NT2/D1 (cell line): ENCODE measurements around the gene LYSET.
A peak's percentile ranks its signal among the peaks of the same experiment; 100 is the strongest.
"Not testable (repeated sequence)": the region's sequence is repeated elsewhere in the genome, so short reads cannot be mapped to it uniquely, and the experiment has no call there.

Experiments
- DNase-seq: peaks from one replicate; pipeline ENCODE4 v3.0.0-alpha.2; 2011; ENCODE audit warnings: low read depth, low spot score
- H3K27me3 ChIP-seq: 2 replicates; pipeline ENCODE4 v1.6.0; 2011; ENCODE audit warnings: mild to moderate bottlenecking; ENCODE audit not compliant: insufficient read length, insufficient read depth
- H3K36me3 ChIP-seq: 2 replicates; pipeline ENCODE4 v1.6.1; 2011; ENCODE audit warnings: mild to moderate bottlenecking, low read length, mixed read lengths; ENCODE audit not compliant: insufficient read depth, insufficient read length
- H3K4me1 ChIP-seq: 2 replicates; pipeline ENCODE4 v1.5.1; 2011; ENCODE audit not compliant: insufficient read depth, insufficient read length
- H3K4me3 ChIP-seq: 2 replicates; pipeline ENCODE4 v1.5.1; 2011; ENCODE audit warnings: low read depth; ENCODE audit not compliant: insufficient read length
- H3K9ac ChIP-seq: 2 replicates; pipeline ENCODE4 v1.6.0; 2011; ENCODE audit warnings: low read depth; ENCODE audit not compliant: insufficient read length
- H3K9me3 ChIP-seq: 2 replicates; pipeline ENCODE4 v1.5.1; 2011; ENCODE audit warnings: mild to moderate bottlenecking, low read length; ENCODE audit not compliant: insufficient read depth
- SUZ12 ChIP-seq: IDR thresholded peaks from 2 replicates; pipeline ENCODE4 v1.6.1; 2011; ENCODE audit not compliant: insufficient read length, insufficient read depth; ENCODE audit errors: extremely low read depth
- YY1 ChIP-seq: IDR thresholded peaks from 2 replicates; pipeline ENCODE4 v1.6.1; 2011; ENCODE audit not compliant: insufficient read length, insufficient read depth
- ZNF274 ChIP-seq: IDR thresholded peaks from 2 replicates; pipeline ENCODE4 v1.6.1; 2011; ENCODE audit warnings: mild to moderate bottlenecking, low read depth, low read length

Gene LYSET

DNA sequence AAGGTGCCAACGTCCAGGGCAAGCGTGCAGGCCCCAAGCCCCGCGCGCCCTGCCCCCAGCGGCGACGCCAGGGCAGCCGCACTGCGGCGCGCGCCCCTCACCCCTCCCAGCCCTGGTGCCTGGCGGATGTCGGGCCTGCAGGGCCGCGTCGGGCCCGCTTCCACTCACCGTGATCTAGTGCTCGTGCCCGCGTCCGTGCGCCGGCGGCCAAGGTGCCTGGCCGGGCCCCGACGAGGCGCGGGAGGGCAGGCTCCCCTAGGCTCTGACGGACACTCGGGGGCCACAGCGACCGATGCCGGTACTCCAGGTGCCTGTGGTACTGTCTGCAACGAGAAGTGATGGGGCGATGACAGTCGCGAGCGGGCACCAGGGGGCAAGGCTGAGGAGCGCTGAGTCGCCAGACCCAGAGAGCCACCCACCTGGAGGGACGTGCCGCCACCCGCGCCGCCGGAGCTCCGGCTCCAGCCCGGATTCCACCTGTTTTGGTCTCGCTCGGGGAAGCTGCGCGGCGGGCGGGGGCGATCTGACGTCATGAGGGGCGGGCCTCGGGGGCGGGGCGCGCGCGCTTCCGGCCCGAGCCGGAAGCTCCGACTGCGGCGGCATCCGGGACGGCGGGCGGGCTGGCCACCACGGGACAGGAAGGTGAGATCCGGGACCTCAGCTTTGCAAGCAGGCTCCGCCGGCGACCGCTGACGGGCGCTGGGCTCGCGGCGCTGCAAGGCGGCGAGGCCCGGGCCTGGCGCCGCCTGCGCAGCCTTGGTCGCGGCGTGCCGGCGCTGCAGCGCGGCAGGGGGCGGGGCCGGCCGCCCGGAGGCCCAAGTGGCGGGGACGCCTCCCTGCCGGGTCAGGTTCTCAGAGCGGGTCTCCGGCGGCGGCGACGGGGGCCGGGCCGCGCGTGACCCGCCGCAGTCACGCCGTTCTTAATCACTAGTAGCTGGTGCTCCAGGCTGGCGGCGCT lies at the start of gene LYSET, which contains the start of gene MOAP1:
Gene LYSET, plus strand, starts transcription at position 927 of the 958 bp plus-strand sequence. CDS start 89 bp downstream, outside the sequence.
Gene MOAP1, minus strand, starts transcription at position 507 of the 958 bp plus-strand sequence. CDS start 655 bp downstream, outside the sequence.
- H3K9me3 ChIP-seq = no peaks in the 10 kb centered on the region
- peaks cover 26% of the 10 kb centered on the region for H3K36me3 ChIP-seq
- TF ChIP-seq YY1 = no peak
- TF ChIP-seq ZNF274 = no peak
- no peak for TF ChIP-seq SUZ12
- no peaks in the 10 kb centered on the region for H3K4me1 ChIP-seq
- H3K27me3 ChIP-seq = no peaks in the 10 kb centered on the region
- peak within 1 kb of the TSS; percentile 92 for H3K4me3 ChIP-seq
- H3K9ac ChIP-seq = peak within 1 kb of the TSS; percentile 88
- DNase-seq = peak; percentile 77

DNA sequence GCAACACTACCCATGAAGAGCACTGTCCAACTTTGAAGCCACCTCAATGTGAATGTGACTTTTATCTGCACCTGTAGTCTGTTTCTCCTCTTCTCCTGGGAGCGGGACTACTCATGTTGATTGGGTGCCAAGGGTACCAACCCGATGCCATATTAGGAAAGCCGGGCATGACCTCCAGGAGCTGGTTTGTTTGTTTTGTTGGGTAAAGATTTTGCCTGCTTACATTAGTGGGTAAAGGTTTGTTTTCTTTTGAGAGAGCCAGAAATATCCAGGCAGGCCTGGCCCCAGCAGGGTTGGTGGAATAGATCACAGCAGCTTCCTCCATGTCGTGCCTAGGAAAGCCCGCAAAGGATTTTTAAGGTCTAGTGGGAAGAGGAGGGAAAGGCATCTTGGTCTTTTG lies 49.7 kb upstream of the LYSET start:
- H3K4me3 ChIP-seq = no peak overlapping the region
- no peaks in the 10 kb centered on the region for H3K4me1 ChIP-seq
- H3K27me3 ChIP-seq = no peaks in the 10 kb centered on the region
- no peak for DNase-seq
- no peaks in the 10 kb centered on the region for H3K9me3 ChIP-seq
- TF ChIP-seq YY1 (no peak), SUZ12 (no peak), ZNF274 (no peak)
- no peak overlapping the region for H3K9ac ChIP-seq
- H3K36me3 ChIP-seq = no peaks in the 10 kb centered on the region

- Histone ChIP-seq H3K9me3 (no peaks in the 10 kb centered on the region), H3K36me3 (no peaks in the 10 kb centered on the region), H3K4me1 (no peaks in the 10 kb centered on the region), H3K4me3 (no peak overlapping the region), H3K27me3 (no peaks in the 10 kb centered on the region), H3K9ac (no peak overlapping the region)
- no peak for DNase-seq
- TF ChIP-seq ZNF274 (no peak), SUZ12 (no peak), YY1 (no peak)
Measured at GRCh38 chr14:93136009-93136408, 49.1 kb upstream of the LYSET start.

GRCh38 chr14:93136508-93136907 lies 48.6 kb upstream of the LYSET start:
- not testable (repeated sequence) for H3K9me3 ChIP-seq, H3K27me3 ChIP-seq, H3K36me3 ChIP-seq, H3K9ac ChIP-seq, DNase-seq, H3K4me3 ChIP-seq, H3K4me1 ChIP-seq

DNA sequence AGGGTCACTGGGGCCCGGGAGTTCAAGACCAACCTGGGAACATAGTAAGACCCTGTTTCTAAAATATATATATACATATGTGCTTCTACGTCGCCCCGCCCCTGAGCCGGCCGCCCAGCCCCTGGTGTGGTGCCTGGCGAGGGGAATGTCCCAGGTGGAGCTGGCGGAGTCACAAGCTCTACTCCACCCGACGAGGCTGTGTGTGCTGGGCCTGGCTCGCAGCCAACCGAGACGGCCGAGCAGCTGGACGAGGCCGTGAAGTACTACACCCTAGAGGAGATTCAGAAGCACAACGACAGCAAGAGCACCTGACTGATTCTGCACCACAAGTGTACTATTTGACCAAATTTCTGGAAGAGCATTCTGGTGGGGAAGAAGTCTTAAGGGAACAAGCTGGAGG lies 47.3 kb upstream of the LYSET start:
- H3K9ac ChIP-seq = no peak overlapping the region
- H3K9me3 ChIP-seq = no peaks in the 10 kb centered on the region
- no peak for TF ChIP-seq SUZ12
- no peak for TF ChIP-seq YY1
- no peak for TF ChIP-seq ZNF274
- no peaks in the 10 kb centered on the region for H3K4me1 ChIP-seq
- H3K27me3 ChIP-seq = no peaks in the 10 kb centered on the region
- H3K4me3 ChIP-seq = no peak overlapping the region
- no peaks in the 10 kb centered on the region for H3K36me3 ChIP-seq
- DNase-seq = no peak

DNA sequence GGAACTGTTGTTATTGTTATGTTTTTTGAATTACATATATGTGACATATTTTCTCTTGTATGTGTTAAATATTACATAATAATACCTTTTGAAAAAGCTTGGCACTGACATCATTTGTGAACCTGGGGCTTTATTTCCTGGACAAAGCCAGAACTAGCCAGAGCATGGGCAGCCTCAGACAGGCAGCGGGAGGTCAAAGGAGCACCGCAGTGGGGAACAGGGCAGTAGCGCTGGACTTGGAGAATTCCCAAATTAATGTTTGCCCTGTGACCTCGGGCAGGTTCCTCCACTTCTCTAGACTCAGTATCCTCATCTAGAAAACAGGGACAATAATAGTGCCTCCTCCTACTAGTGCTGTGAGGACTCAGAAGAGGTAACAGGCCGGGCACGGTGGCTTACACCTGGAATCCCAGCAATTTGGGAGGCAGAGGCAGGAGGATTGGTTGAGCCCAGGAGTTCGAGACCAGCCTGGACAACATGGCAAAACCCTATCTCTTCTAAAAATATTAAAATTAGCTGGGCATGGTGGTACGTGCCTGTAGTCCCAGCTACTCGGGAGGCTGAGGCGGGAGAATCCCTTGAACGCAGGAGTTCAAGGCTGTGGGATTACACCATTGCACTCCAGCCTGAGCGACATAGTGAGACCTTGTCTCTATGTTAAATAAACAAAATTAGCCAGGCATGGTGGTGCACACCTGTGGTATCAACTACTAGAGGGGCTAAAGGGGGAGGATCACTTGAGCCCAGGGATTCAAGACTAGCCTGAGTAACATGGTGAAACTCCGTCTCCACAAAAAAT lies 42.1 kb upstream of the LYSET start:
- Histone ChIP-seq H3K4me3 (no peak overlapping the region), H3K9ac (no peak overlapping the region), H3K9me3 (no peaks in the 10 kb centered on the region), H3K4me1 (no peaks in the 10 kb centered on the region), H3K36me3 (no peaks in the 10 kb centered on the region), H3K27me3 (no peaks in the 10 kb centered on the region)
- no peak for DNase-seq
- no peak for TF ChIP-seq ZNF274
- no peak for TF ChIP-seq SUZ12
- TF ChIP-seq YY1 = no peak

GRCh38 chr14:93146119-93146518 lies 39.0 kb upstream of the LYSET start:
- Histone ChIP-seq H3K36me3 (no peaks in the 10 kb centered on the region), H3K4me1 (peaks cover 1% of the 10 kb centered on the region), H3K27me3 (no peaks in the 10 kb centered on the region), H3K9me3 (no peaks in the 10 kb centered on the region), H3K4me3 (no peak overlapping the region), H3K9ac (no peak overlapping the region)
- TF ChIP-seq SUZ12 = no peak
- no peak for TF ChIP-seq ZNF274
- TF ChIP-seq YY1 = no peak
- no peak for DNase-seq
